Measurements from ENCODE around the gene PABPN1L.

DNA sequence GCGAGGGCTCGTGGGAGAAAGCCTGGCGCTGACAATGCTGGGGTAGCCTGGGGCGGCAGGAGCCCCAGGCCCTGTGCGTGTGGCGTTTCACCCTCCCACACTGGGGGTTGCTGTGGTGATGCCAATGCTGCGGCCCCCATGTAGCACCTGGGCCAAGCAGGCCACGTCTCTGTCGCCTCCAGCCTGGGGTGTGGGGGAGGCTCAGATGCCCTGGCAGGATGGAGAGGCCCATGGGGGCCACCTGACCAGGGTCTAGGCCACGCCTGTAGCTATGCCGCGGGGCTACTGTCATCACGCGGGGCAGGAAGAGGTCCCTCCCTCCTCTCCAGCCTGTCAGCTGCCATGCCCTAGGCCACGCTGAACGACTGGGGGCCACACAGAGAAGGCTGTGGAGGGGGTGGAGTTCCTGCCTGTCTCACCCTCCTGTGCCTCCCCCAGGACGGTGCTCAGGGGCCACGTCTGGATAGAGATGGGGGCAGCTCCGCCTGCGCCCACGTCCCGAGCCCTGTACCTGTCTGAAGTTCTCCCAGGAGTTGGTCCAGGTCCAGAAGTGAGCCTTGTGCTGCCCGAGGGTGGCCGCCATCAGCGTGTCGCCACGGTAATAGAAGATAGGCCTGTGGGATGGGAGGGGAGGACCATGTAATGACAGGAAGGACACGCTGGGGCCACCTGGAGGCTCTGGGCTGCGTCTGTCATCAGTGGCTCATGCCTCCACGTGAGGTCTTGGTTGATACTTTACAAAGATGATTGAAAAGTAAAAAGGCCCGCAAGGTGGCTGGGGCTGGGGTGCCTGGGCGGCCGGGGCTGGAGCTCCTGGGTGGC is 42.0 kb downstream of the PABPN1L start:
- TF ChIP-seq, protein P1, sequence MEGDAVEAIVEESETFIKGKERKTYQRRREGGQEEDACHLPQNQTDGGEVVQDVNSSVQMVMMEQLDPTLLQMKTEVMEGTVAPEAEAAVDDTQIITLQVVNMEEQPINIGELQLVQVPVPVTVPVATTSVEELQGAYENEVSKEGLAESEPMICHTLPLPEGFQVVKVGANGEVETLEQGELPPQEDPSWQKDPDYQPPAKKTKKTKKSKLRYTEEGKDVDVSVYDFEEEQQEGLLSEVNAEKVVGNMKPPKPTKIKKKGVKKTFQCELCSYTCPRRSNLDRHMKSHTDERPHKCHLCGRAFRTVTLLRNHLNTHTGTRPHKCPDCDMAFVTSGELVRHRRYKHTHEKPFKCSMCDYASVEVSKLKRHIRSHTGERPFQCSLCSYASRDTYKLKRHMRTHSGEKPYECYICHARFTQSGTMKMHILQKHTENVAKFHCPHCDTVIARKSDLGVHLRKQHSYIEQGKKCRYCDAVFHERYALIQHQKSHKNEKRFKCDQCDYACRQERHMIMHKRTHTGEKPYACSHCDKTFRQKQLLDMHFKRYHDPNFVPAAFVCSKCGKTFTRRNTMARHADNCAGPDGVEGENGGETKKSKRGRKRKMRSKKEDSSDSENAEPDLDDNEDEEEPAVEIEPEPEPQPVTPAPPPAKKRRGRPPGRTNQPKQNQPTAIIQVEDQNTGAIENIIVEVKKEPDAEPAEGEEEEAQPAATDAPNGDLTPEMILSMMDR (IDR thresholded peaks at IDR 0.05) = no peak
- TF ChIP-seq EP300 (IDR thresholded peaks at IDR 0.05) = no peak

Measured in stomach (tissue), 4 donors.